ENCODE measurements around the gene TRAPPC5. TPM values are rescaled to one million over a fixed set of nuclear protein-coding genes. Genes with fewer than 3 reads are reported as not detected.

Gene TRAPPC5
- total RNA-seq, 4 donors from 2014 or later: 12.4 to 156 (median 41.0) TPM

DNA sequence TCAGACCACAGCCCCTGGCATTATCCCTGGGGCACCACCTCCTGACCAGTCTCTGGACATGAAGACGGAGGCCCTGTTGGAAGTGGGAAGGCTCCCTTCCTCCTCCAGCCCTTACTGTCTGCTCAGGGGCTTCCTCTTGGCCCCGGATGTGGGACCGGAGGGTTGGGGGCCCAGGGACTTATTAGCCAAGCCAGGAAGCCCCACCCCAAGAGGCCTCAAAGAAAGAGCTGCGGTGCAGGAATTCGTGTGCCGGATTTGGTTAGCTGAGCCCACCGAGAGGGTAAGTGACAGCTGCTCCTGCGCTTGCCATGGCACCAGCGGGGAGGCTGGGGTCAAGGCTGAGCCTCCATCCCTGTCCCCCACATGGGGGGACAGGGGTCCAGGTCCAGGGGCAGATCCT, 11.8 kb upstream of the TRAPPC5 start, which contains the start of gene RETN:
RETN (plus strand) TSS at position 208 of the 400 bp plus-strand sequence. CDS start 278 bp downstream, outside the sequence.
- Histone ChIP-seq H3K4me3 (no peak within 1 kb of the TSS), H3K27me3 (no peaks in the 10 kb centered on the region), H3K9me3 (no peaks in the 10 kb centered on the region), H3K36me3 (no peaks in the 10 kb centered on the region), H3K4me1 (no peaks in the 10 kb centered on the region), H3K27ac (no peak within 1 kb of the TSS)
- no peak for DNase-seq
- intact Hi-C loops (cut with DNase I; ENCODE audit: low total_unique reads): no loop called here
- no peak for TF ChIP-seq POLR2A (IDR thresholded peaks at IDR 0.05)
- TF ChIP-seq, protein P1, sequence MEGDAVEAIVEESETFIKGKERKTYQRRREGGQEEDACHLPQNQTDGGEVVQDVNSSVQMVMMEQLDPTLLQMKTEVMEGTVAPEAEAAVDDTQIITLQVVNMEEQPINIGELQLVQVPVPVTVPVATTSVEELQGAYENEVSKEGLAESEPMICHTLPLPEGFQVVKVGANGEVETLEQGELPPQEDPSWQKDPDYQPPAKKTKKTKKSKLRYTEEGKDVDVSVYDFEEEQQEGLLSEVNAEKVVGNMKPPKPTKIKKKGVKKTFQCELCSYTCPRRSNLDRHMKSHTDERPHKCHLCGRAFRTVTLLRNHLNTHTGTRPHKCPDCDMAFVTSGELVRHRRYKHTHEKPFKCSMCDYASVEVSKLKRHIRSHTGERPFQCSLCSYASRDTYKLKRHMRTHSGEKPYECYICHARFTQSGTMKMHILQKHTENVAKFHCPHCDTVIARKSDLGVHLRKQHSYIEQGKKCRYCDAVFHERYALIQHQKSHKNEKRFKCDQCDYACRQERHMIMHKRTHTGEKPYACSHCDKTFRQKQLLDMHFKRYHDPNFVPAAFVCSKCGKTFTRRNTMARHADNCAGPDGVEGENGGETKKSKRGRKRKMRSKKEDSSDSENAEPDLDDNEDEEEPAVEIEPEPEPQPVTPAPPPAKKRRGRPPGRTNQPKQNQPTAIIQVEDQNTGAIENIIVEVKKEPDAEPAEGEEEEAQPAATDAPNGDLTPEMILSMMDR (IDR thresholded peaks at IDR 0.05): no peak

GRCh38 chr19:7669641-7670040, 11.0 kb upstream of the TRAPPC5 start:
- H3K4me3 ChIP-seq: no peak overlapping the region
- no peaks in the 10 kb centered on the region for H3K27me3 ChIP-seq
- intact Hi-C loops (cut with DNase I; ENCODE audit: low total_unique reads): no loop called here

GRCh38 chr19:7670150-7670783, 10.4 kb upstream of the TRAPPC5 start:
- no peak for DNase-seq
- H3K27ac ChIP-seq: no peak overlapping the region
- no peaks in the 10 kb centered on the region for H3K36me3 ChIP-seq
- H3K4me1 ChIP-seq: no peaks in the 10 kb centered on the region
- H3K9me3 ChIP-seq: no peaks in the 10 kb centered on the region
- intact Hi-C loops (cut with DNase I; ENCODE audit: low total_unique reads): no loop called here
- TF ChIP-seq, protein P1 (IDR thresholded peaks at IDR 0.05): no peak
- no peak for TF ChIP-seq POLR2A (IDR thresholded peaks at IDR 0.05)
- H3K4me3 ChIP-seq: no peak overlapping the region
- H3K27me3 ChIP-seq: no peaks in the 10 kb centered on the region

More at GRCh38 chr19:7669641-7670040, 11.0 kb upstream of the TRAPPC5 start:
- DNase-seq: no peak
- no peaks in the 10 kb centered on the region for H3K4me1 ChIP-seq
- H3K27ac ChIP-seq: no peak overlapping the region
- TF ChIP-seq, protein P1 (IDR thresholded peaks at IDR 0.05): no peak
- no peak for TF ChIP-seq POLR2A (IDR thresholded peaks at IDR 0.05)
- no peaks in the 10 kb centered on the region for H3K36me3 ChIP-seq
- no peaks in the 10 kb centered on the region for H3K9me3 ChIP-seq

- DNase-seq: no peak
- Histone ChIP-seq H3K9me3 (no peaks in the 10 kb centered on the region), H3K4me1 (no peaks in the 10 kb centered on the region), H3K4me3 (no peak overlapping the region), H3K36me3 (no peaks in the 10 kb centered on the region), H3K27me3 (no peaks in the 10 kb centered on the region), H3K27ac (no peak overlapping the region)
- TF ChIP-seq, protein P1 (IDR thresholded peaks at IDR 0.05): no peak
- TF ChIP-seq POLR2A (IDR thresholded peaks at IDR 0.05): no peak
- intact Hi-C loops (cut with DNase I; ENCODE audit: low total_unique reads): no loop called here
These were observed 9.8 kb upstream of the TRAPPC5 start for GRCh38 chr19:7670790-7671189.

DNA sequence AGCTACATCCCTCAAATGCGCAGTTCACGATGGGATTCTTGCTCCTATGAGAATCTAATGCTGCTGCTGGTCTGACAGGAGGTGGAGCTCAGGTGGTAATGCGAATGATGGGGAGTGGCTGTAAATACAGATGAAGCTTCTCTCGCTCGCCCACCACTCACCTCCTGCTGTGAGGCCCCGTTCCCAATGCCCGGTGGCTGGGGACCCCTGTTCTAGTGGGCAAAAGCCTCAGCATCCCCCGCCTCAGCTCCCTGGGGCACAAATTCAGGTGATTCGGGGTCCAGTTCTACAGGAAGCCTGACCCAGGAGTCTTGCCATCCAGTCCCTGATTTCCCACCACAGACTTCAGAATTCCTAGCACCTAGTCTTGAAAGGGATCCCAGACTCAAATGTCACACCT, 8.1 kb upstream of the TRAPPC5 start:
- DNase-seq: no peak
- no peaks in the 10 kb centered on the region for H3K4me1 ChIP-seq
- no peak for TF ChIP-seq POLR2A (IDR thresholded peaks at IDR 0.05)
- TF ChIP-seq, protein P1 (IDR thresholded peaks at IDR 0.05): no peak
- intact Hi-C loops (cut with DNase I; ENCODE audit: low total_unique reads): no loop called here
- no peak overlapping the region for H3K4me3 ChIP-seq
- H3K36me3 ChIP-seq: no peaks in the 10 kb centered on the region
- no peaks in the 10 kb centered on the region for H3K27me3 ChIP-seq
- no peak overlapping the region for H3K27ac ChIP-seq
- no peaks in the 10 kb centered on the region for H3K9me3 ChIP-seq
